ENCODE measurements around the gene IRF5. TPM values are rescaled to one million over a fixed set of nuclear protein-coding genes. Genes with fewer than 3 reads are reported as not detected.

The IRF5 gene
- total RNA-seq, 1 experiment from 2014 or later, result 8.8 TPM

- no peak overlapping the region for H3K27ac ChIP-seq (ENCODE audit: low read length)
- no peaks in the 10 kb centered on the region for H3K4me1 ChIP-seq (ENCODE audit: control insufficient read depth, insufficient read depth, low read length)
- ATAC-seq (no peak), DNase-seq (ENCODE audit: low read depth, low spot score) (no peak)
- CTCF ChIA-PET, result no interaction called here
- in situ Hi-C loops (cut with HindIII; ENCODE audit: low pct_unique_long_range_greater_than_20kb, low sequenced_read_pairs) (no loop called here), intact Hi-C loops (cut with micrococcal nuclease; ENCODE audit: unreplicated experiment) (loop anchor here (10.0 kb wide), 1 partner anchor 159 kb away; no protein-coding TSS in a partner anchor)
- no peaks in the 10 kb centered on the region for H3K36me3 ChIP-seq (ENCODE audit: control insufficient read depth, insufficient read depth, low read length)
- no TSS peak for BruUV-seq (replicated peaks)
- POLR2A ChIA-PET, result no interaction called here
- no peaks in the 10 kb centered on the region for H3K27me3 ChIP-seq (ENCODE audit: control insufficient read depth, insufficient read depth, low read length)
- no peaks in the 10 kb centered on the region for H3K9me3 ChIP-seq (ENCODE audit: control insufficient read depth, insufficient read depth, low read depth, low read length)
- H3K4me3 ChIP-seq (ENCODE audit: low read depth in 2 of 2, low read length in 2 of 2), result no peak overlapping the region
- TF ChIP-seq SIN3A (IDR thresholded peaks at IDR 0.05; ENCODE audit: borderline replicate concordance, insufficient read depth, low read depth, low read length), result no peak
- TF ChIP-seq, protein P1, sequence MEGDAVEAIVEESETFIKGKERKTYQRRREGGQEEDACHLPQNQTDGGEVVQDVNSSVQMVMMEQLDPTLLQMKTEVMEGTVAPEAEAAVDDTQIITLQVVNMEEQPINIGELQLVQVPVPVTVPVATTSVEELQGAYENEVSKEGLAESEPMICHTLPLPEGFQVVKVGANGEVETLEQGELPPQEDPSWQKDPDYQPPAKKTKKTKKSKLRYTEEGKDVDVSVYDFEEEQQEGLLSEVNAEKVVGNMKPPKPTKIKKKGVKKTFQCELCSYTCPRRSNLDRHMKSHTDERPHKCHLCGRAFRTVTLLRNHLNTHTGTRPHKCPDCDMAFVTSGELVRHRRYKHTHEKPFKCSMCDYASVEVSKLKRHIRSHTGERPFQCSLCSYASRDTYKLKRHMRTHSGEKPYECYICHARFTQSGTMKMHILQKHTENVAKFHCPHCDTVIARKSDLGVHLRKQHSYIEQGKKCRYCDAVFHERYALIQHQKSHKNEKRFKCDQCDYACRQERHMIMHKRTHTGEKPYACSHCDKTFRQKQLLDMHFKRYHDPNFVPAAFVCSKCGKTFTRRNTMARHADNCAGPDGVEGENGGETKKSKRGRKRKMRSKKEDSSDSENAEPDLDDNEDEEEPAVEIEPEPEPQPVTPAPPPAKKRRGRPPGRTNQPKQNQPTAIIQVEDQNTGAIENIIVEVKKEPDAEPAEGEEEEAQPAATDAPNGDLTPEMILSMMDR (IDR thresholded peaks at IDR 0.05), result no peak
- TF ChIP-seq POLR2AphosphoS5 (IDR thresholded peaks at IDR 0.05; ENCODE audit: low read depth, low read length), result no peak
- TF ChIP-seq, protein P2, sequence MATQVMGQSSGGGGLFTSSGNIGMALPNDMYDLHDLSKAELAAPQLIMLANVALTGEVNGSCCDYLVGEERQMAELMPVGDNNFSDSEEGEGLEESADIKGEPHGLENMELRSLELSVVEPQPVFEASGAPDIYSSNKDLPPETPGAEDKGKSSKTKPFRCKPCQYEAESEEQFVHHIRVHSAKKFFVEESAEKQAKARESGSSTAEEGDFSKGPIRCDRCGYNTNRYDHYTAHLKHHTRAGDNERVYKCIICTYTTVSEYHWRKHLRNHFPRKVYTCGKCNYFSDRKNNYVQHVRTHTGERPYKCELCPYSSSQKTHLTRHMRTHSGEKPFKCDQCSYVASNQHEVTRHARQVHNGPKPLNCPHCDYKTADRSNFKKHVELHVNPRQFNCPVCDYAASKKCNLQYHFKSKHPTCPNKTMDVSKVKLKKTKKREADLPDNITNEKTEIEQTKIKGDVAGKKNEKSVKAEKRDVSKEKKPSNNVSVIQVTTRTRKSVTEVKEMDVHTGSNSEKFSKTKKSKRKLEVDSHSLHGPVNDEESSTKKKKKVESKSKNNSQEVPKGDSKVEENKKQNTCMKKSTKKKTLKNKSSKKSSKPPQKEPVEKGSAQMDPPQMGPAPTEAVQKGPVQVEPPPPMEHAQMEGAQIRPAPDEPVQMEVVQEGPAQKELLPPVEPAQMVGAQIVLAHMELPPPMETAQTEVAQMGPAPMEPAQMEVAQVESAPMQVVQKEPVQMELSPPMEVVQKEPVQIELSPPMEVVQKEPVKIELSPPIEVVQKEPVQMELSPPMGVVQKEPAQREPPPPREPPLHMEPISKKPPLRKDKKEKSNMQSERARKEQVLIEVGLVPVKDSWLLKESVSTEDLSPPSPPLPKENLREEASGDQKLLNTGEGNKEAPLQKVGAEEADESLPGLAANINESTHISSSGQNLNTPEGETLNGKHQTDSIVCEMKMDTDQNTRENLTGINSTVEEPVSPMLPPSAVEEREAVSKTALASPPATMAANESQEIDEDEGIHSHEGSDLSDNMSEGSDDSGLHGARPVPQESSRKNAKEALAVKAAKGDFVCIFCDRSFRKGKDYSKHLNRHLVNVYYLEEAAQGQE (IDR thresholded peaks at IDR 0.05; ENCODE audit: insufficient read depth in 1 of 2, low read depth in 2 of 2, low read length in 1 of 2), result no peak
- no peak for TF ChIP-seq TCF7L2 (IDR thresholded peaks at IDR 0.05; ENCODE audit: low read depth, low read length)
These were observed 2.4 kb upstream of the IRF5 start for GRCh38 chr7:128935342-128935730.

DNA sequence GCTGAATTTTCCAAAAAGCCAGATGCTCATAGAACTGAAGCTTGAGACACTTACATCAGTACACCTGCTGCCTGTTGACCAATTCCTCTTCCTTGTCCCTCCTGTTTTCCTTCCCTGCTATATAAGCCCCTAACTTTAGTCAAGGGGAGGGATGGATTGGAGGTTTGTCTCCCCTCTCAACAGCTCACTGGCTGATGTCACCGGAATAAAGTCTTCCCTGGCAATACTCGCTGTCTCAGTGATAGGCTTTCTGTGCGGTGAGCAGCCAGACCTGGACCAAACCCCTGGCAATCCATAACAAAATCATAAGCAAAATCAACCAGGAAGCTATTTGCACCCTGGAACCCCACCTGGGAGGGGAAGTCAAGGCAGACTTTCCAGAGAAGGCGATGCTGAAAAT is 929 bp upstream of the IRF5 start:
- in situ Hi-C loops (cut with HindIII; ENCODE audit: low pct_unique_long_range_greater_than_20kb, low sequenced_read_pairs) (no loop called here), intact Hi-C loops (cut with micrococcal nuclease; ENCODE audit: unreplicated experiment) (loop anchor here (10.0 kb wide), 1 partner anchor 158 kb away; no protein-coding TSS in a partner anchor)
- Histone ChIP-seq H3K27me3 (ENCODE audit: control insufficient read depth, insufficient read depth, low read length) (no peaks in the 10 kb centered on the region), H3K4me1 (ENCODE audit: control insufficient read depth, insufficient read depth, low read length) (no peaks in the 10 kb centered on the region), H3K9me3 (ENCODE audit: control insufficient read depth, insufficient read depth, low read depth, low read length) (no peaks in the 10 kb centered on the region), H3K27ac (ENCODE audit: low read length) (no peak overlapping the region), H3K36me3 (ENCODE audit: control insufficient read depth, insufficient read depth, low read length) (no peaks in the 10 kb centered on the region), H3K4me3 (ENCODE audit: low read depth in 2 of 2, low read length in 2 of 2) (no peak overlapping the region; a peak in 1 of 4 replicates)
- TF ChIP-seq TCF7L2 (IDR thresholded peaks at IDR 0.05; ENCODE audit: low read depth, low read length) (no peak), SIN3A (IDR thresholded peaks at IDR 0.05; ENCODE audit: borderline replicate concordance, insufficient read depth, low read depth, low read length) (no peak), POLR2AphosphoS5 (IDR thresholded peaks at IDR 0.05; ENCODE audit: low read depth, low read length) (no peak)
- TF ChIP-seq, protein P1 (IDR thresholded peaks at IDR 0.05), result no peak
- TF ChIP-seq, protein P2 (IDR thresholded peaks at IDR 0.05; ENCODE audit: insufficient read depth in 1 of 2, low read depth in 2 of 2, low read length in 1 of 2), result no peak
- CTCF ChIA-PET, result no interaction called here
- DNase-seq (ENCODE audit: low read depth, low spot score) (no peak), ATAC-seq (no peak)
- BruUV-seq (replicated peaks), result no TSS peak
- POLR2A ChIA-PET, result interaction anchor here (0.5 kb wide), 1 partner anchor 105 kb away, joined by 4 read pairs; no protein-coding TSS in a partner anchor
